GM13976 (cell line): ENCODE data around the gene DENND5A.

ENCODE experiments used
- DNase-seq: peaks from one replicate; pipeline ENCODE4 v3.0.0; 2012; ENCODE audit warnings: low spot score
- CTCF ChIP-seq: IDR thresholded peaks from 2 replicates; pipeline ENCODE4 v1.5.1; 2012; ENCODE audit warnings: borderline replicate concordance, mild to moderate bottlenecking; ENCODE audit not compliant: insufficient read depth; ENCODE audit errors: extremely low read depth, missing control alignments, control extremely low read depth
- in situ Hi-C: fragments of 300-500 bp; cut with MboI; formaldehyde crosslinking; loops from one replicate; pipeline ENCODE4 v1.12.0; 2022; ENCODE audit warnings: low sequenced_read_pairs, mixed read lengths, inconsistent platforms; ENCODE audit not compliant: unreplicated experiment

DENND5A gene

GRCh38 chr11:9301720-9302119, 36.6 kb upstream of the DENND5A start:
- TF ChIP-seq CTCF = no peak
- in situ Hi-C loops = no loop called here
- DNase-seq = no peak

DNA sequence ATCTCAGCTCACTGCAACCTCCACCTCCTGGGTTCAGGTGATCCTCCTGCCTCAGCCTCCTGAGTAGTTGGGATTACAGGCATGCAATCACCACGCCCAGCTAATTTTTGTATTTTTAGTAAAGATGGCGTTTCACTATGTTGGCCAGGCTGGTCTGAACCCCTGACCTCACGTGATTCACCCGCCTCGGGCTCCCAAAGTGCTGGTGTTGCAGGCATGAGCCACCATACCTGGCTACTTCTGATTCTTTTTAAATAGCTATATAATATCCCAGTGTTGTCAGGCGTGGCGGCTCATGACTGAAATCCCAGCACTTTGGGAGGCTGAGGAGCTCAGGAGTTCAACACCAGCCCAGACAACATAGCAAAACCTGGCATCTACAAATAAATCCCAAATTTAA, 28.5 kb upstream of the DENND5A start:
- TF ChIP-seq CTCF = no peak
- in situ Hi-C loops = no loop called here
- no peak for DNase-seq

DNA sequence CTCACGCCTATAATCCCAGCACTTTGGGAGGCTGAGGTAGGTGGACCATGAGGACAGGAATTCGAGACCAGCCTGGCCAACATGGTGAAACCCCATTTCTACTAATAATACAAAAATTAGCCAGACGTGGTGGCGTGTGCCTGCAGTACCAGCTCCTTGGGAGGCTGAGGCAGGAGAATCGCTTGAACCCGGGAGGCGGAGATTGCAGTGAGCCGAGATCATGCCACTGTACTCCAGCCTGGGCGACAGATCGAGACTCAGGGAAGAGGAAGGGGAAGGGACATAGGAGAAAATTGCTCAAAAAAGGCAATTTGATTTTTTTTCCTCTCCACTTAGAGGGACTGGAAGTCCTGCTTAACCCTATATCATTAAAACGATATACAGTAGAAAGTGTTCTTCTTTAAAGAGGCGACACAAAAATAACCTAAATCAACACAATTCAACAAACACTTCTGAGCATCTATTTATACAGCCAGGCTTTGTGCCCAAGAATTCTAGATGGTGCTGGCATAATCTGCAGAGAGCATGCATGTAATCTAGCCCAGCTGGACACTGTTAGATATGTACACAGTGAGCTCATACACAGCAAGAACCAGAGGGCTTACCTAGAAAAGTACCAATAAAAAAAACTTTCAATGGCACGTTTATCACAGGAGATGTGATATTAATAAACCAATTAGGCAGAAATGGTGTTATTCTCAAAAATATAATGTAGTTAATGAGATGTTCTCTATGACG, 20.9 kb upstream of the DENND5A start:
- TF ChIP-seq CTCF = no peak
- in situ Hi-C loops = no loop called here
- no peak for DNase-seq

DNA sequence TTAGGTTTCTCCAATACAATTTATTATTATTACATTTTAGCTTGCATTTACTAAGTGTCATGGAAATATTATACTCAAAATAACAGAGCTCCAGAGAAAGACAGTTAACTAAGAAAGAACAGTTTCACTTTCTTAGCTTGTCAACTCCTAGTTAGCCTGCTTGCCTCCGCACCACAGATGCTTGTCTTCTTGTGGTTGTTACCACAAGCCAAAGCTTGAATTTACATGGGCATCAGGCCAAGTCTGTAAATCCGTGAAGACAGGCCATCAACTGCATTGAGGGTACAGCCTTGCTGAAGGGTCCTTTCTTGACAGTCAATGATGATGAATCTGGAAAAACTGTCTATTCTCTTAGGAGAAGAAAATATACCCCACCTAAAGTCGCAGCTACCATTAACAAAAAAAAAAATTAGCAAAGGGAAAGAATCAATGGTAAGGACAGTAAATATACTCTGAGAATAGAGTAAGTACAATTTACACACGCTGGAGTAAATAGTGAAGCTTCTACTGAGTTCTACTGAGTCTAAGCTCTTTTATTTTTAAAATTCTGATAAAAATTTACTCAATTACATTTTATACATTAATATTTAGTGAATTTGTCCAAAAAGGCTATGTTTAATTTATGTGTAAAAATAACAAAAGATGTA, 15.6 kb upstream of the DENND5A start:
- TF ChIP-seq CTCF = no peak
- in situ Hi-C loops = no loop called here
- peak; percentile 59 for DNase-seq

GRCh38 chr11:9277176-9277575, 12.0 kb upstream of the DENND5A start:
- TF ChIP-seq CTCF = no peak
- in situ Hi-C loops = no loop called here
- no peak for DNase-seq

- no peak for TF ChIP-seq CTCF
- in situ Hi-C loops = no loop called here
- DNase-seq = no peak
Observed at GRCh38 chr11:9276571-9276970, 11.4 kb upstream of the DENND5A start.
